SK-N-DZ (cell line): ENCODE measurements around the gene ITSN1.
"Not testable (repeated sequence)": the region's sequence is repeated elsewhere in the genome, so short reads cannot be mapped to it uniquely, and the experiment has no call there.

Experiments
- DNase-seq: peaks from one replicate; pipeline ENCODE4 v3.0.0-alpha.2; 2015; ENCODE audit warnings: low spot score

The ITSN1 gene

GRCh38 chr21:33926248-33926647, 283.9 kb downstream of the ITSN1 start:
- DNase-seq: not testable (repeated sequence)

- not testable (repeated sequence) for DNase-seq
These were observed 288.9 kb downstream of the ITSN1 start for GRCh38 chr21:33931052-33931798.

GRCh38 chr21:33931799-33932390, 289.6 kb downstream of the ITSN1 start:
- DNase-seq: no peak

- DNase-seq: no peak
These were observed 290.4 kb downstream of the ITSN1 start for GRCh38 chr21:33932731-33933130.

- no peak for DNase-seq
These were observed 294.2 kb downstream of the ITSN1 start for GRCh38 chr21:33936301-33937038.

GRCh38 chr21:33937146-33937545, 294.8 kb downstream of the ITSN1 start:
- DNase-seq: no peak

GRCh38 chr21:33937931-33938339, 295.6 kb downstream of the ITSN1 start:
- no peak for DNase-seq

- DNase-seq: no peak
These were observed 296.1 kb downstream of the ITSN1 start for GRCh38 chr21:33938381-33938780.

- DNase-seq: no peak
These were observed 296.9 kb downstream of the ITSN1 start for GRCh38 chr21:33939226-33939625.

- no peak for DNase-seq
These were observed 298.0 kb downstream of the ITSN1 start for GRCh38 chr21:33940164-33940880.

GRCh38 chr21:33940881-33941245, 298.6 kb downstream of the ITSN1 start:
- no peak for DNase-seq

GRCh38 chr21:33942426-33942825, 300.1 kb downstream of the ITSN1 start:
- no peak for DNase-seq

GRCh38 chr21:33943293-33943692, 301.0 kb downstream of the ITSN1 start:
- no peak for DNase-seq

GRCh38 chr21:33944185-33944763, 302.0 kb downstream of the ITSN1 start:
- DNase-seq: no peak

- no peak for DNase-seq
These were observed 303.5 kb downstream of the ITSN1 start for GRCh38 chr21:33945652-33946270.

- DNase-seq: no peak
These were observed 305.3 kb downstream of the ITSN1 start for GRCh38 chr21:33947451-33948095.

GRCh38 chr21:33948096-33948950, 306.0 kb downstream of the ITSN1 start:
- peak; percentile 43 for DNase-seq

GRCh38 chr21:33948951-33949444, 306.7 kb downstream of the ITSN1 start:
- no peak for DNase-seq
